K562 (cell line): Measurements from ENCODE around the gene PYGM. TPM values are rescaled to one million over a fixed set of nuclear protein-coding genes. Genes with fewer than 3 reads are reported as not detected.
A peak's percentile ranks its signal among the peaks of the same experiment; 100 is the strongest.

Experiments used
- DIDO1 ChIP-seq: fragments of 450-650 bp; IDR thresholded peaks from 2 replicates; pipeline ENCODE4 v1.6.1; 2016; ENCODE audit warnings: low read depth, missing biosample characterization, missing genetic modification characterization
- DMBX1 ChIP-seq: fragments of 250-450 bp; sonication (Bioruptor Pico); IDR thresholded peaks from 2 replicates; pipeline ENCODE4 v1.8.0; 2022; ENCODE audit warnings: inconsistent platforms, mild to moderate bottlenecking, moderate library complexity, borderline replicate concordance
- E2F4 ChIP-seq: sonication (generic); formaldehyde crosslinking; IDR thresholded peaks from 2 replicates; pipeline ENCODE4 v1.8.0; 2022; ENCODE audit warnings: mild to moderate bottlenecking, low read depth, missing genetic modification reagents
- ETV5 ChIP-seq: sonication (generic); formaldehyde crosslinking; IDR thresholded peaks from 2 replicates; pipeline ENCODE4 v1.4.0; 2020; ENCODE audit warnings: low read depth, mild to moderate bottlenecking, missing genetic modification reagents
- GABPB1 ChIP-seq: sonication (generic); formaldehyde crosslinking; IDR thresholded peaks from 2 replicates; pipeline ENCODE4 v1.8.0; 2022; ENCODE audit warnings: mild to moderate bottlenecking, missing genetic modification reagents
- GATAD2A ChIP-seq: fragments of 450-650 bp; IDR thresholded peaks from 2 replicates; pipeline ENCODE4 v1.6.1; 2017
- GTF2F1 ChIP-seq: IDR thresholded peaks from 2 replicates; pipeline ENCODE4 v1.6.1; 2011; ENCODE audit warnings: low read depth, low read length, improper control_type of control experiment
- HMGN3 ChIP-seq: IDR thresholded peaks from 2 replicates; pipeline ENCODE4 v1.6.1; 2011; ENCODE audit warnings: borderline replicate concordance, low read depth, mild to moderate bottlenecking, mixed read lengths, low read length; ENCODE audit not compliant: insufficient read length; ENCODE audit errors: extremely low read depth
- KDM2B ChIP-seq: fragments of 250-450 bp; sonication (Bioruptor Pico); IDR thresholded peaks from 2 replicates; pipeline ENCODE4 v1.8.0; 2021; ENCODE audit warnings: mild to moderate bottlenecking, moderate library complexity
- LARP7 ChIP-seq: fragments of 450-650 bp; IDR thresholded peaks from 2 replicates; pipeline ENCODE4 v1.6.1; 2016
- NR2F6 ChIP-seq: fragments of 450-650 bp; formaldehyde crosslinking; IDR thresholded peaks from 2 replicates; pipeline ENCODE4 v1.4.0; 2020; ENCODE audit warnings: mild to moderate bottlenecking
- NR4A1 ChIP-seq, 2 experiments: fragments of 250-450 bp in 1 of 2; fragments of 450-650 bp in 1 of 2; sonication (Bioruptor Pico) in 1 of 2; IDR thresholded peaks; 2 replicates each; pipeline versions ENCODE4 v1.4.0 to v1.6.1; 2016 to 2020; ENCODE audit warnings: mild to moderate bottlenecking in 2 of 2, missing compliant biosample characterization in 1 of 2, missing genetic modification characterization in 1 of 2, moderate library complexity in 1 of 2
- SP1 ChIP-seq: sonication (generic); formaldehyde crosslinking; IDR thresholded peaks from 2 replicates; pipeline ENCODE4 v1.8.1; 2022; ENCODE audit warnings: mild to moderate bottlenecking, missing genetic modification reagents
- SRSF1 ChIP-seq: fragments of 200-400 bp; formaldehyde crosslinking; IDR thresholded peaks from 2 replicates; pipeline ENCODE4 v1.6.1; 2017; ENCODE audit warnings: mild to moderate bottlenecking, low read depth, low read length, moderate library complexity
- STAG1 ChIP-seq: sonication (generic); formaldehyde crosslinking; IDR thresholded peaks from 2 replicates; pipeline ENCODE4 v1.5.0; 2020; ENCODE audit warnings: missing genetic modification reagents, borderline replicate concordance
- STAT6 ChIP-seq: sonication (generic); formaldehyde crosslinking; IDR thresholded peaks from 2 replicates; pipeline ENCODE4 v1.8.1; 2023; ENCODE audit warnings: mild to moderate bottlenecking, missing genetic modification reagents
- TCF7 ChIP-seq: sonication (generic); IDR thresholded peaks from 2 replicates; pipeline ENCODE4 v1.6.1; 2016; ENCODE audit warnings: antibody characterized with exemption, borderline replicate concordance
- XRCC3 ChIP-seq: fragments of 450-650 bp; IDR thresholded peaks from 2 replicates; pipeline ENCODE4 v1.6.1; 2017; ENCODE audit warnings: mild to moderate bottlenecking, moderate library complexity
- ZBTB33 ChIP-seq: sonication (generic); formaldehyde crosslinking; IDR thresholded peaks from 2 replicates; pipeline ENCODE4 v1.8.1; 2023; ENCODE audit warnings: mild to moderate bottlenecking, missing genetic modification reagents
- ZNF143 ChIP-seq: sonication (generic); formaldehyde crosslinking; IDR thresholded peaks from 2 replicates; pipeline ENCODE4 v1.9.0; 2022; ENCODE audit warnings: mild to moderate bottlenecking, missing genetic modification reagents
- ZNF224 ChIP-seq: sonication (generic); formaldehyde crosslinking; IDR thresholded peaks from 2 replicates; pipeline ENCODE4 v1.8.0; 2022; ENCODE audit warnings: mild to moderate bottlenecking, missing genetic modification reagents
- ZNF24 ChIP-seq: fragments of 450-650 bp; IDR thresholded peaks from 2 replicates; pipeline ENCODE4 v1.6.1; 2016
- ZNF75A ChIP-seq: fragments of 450-650 bp; formaldehyde crosslinking; IDR thresholded peaks from 2 replicates; pipeline ENCODE4 v1.4.0; 2020; ENCODE audit warnings: mild to moderate bottlenecking
- polyA plus RNA-seq, 8 experiments: library from polyadenylated mRNA; depleted of rRNA in 4 of 8; stranded (reverse) in 5 of 8; unstranded in 3 of 8; fragments of >200 nt; fragmentation: Nextera tagmentation in 2 of 8; fragmentation: Illumina TruSeq in 1 of 8; extraction: Ambion mirVana in 2 of 8; extraction: Trizol in 1 of 8; gene quantifications; 2 replicates each; pipeline versions ENCODE4 v1.2.1 to v1.2.3, GENCODE V29; 2011 to 2014; ENCODE audit warnings: inconsistent platforms in 1 of 8, missing spikeins in 1 of 8
- total RNA-seq, 7 experiments: library from RNA; depleted of rRNA in 6 of 7; stranded (reverse); fragments of >200 nt in 6 of 7; fragmentation: Illumina TruSeq in 2 of 7; extraction: Trizol in 2 of 7; gene quantifications; 2 replicates each; pipeline versions ENCODE4 v1.2.1 to v1.2.3, GENCODE V29; 2011 to 2021; ENCODE audit warnings: low replicate concordance in 1 of 7

Gene PYGM
- total and polyA plus RNA-seq, 9 of the 15 experiments (the other 6 are each of a cell fraction or from before 2014, with no cell fraction given): 0.07 to 1.5 (median 0.68) TPM

GRCh38 chr11:64759722-64760719, at the start of gene PYGM (continued):
- no peak for TF ChIP-seq XRCC3
- TF ChIP-seq TCF7: no peak
- TF ChIP-seq HMGN3: peak; percentile 9
- TF ChIP-seq DMBX1: no peak
- no peak for TF ChIP-seq NR4A1 (CRISPR knock-in tag; IDR thresholded peaks at IDR 0.05)
- no peak for TF ChIP-seq NR4A1 (tag; IDR thresholded peaks at IDR 0.05)
- TF ChIP-seq LARP7: no peak
- no peak for TF ChIP-seq ZNF224 (CRISPR knock-in tag)
- no peak for TF ChIP-seq GABPB1 (CRISPR knock-in tag)
- no peak for TF ChIP-seq ETV5
- no peak for TF ChIP-seq SP1 (CRISPR knock-in tag)
- TF ChIP-seq ZNF24: no peak
- TF ChIP-seq ZBTB33 (CRISPR knock-in tag): peak; percentile 99
- no peak for TF ChIP-seq DIDO1 (tag)
- TF ChIP-seq NR2F6 (CRISPR knock-in tag): no peak
- no peak for TF ChIP-seq STAT6 (CRISPR knock-in tag)
- TF ChIP-seq ZNF143 (CRISPR knock-in tag): peak; percentile 63
- TF ChIP-seq KDM2B (CRISPR knock-in tag): no peak
- TF ChIP-seq SRSF1: no peak
- no peak for TF ChIP-seq ZNF75A
- no peak for TF ChIP-seq STAG1 (CRISPR knock-in tag)
- TF ChIP-seq GATAD2A: no peak
- TF ChIP-seq E2F4: no peak
- TF ChIP-seq GTF2F1: no peak
